ENCODE data around the gene KDM5B. TPM values are rescaled to one million over a fixed set of nuclear protein-coding genes. Genes with fewer than 3 reads are reported as not detected.

KDM5B gene
- total RNA-seq, 2 experiments from 2014 or later, result 74.7 to 84.7 TPM

DNA sequence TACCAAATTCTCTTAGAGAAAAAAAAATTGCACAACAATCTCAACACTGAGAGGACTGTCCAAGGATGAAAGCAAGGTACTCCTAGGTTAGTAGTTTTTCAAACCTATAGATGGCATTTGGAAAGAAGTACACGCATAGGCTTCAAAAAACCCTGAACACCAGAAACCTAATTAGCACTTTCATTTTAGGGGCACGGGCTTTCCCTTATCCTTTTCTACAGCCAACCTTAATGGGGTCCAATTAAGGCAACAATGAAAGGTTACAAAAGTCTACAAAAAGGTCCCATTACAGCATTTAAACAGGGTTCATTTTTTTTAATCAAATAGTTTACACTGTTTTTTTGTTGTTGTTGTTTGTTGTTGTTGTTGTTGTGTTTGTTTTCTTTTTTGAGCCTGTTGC lies 6.2 kb downstream of the KDM5B start:
- CTCF ChIA-PET, result no interaction called here
- DNase-seq, result no peak
- intact Hi-C loops (cut with DNase I, micrococcal nuclease), result loop anchor here in 1 of 2 experiments (10.0 kb wide), 1 partner anchor 1053 kb away; no protein-coding TSS in a partner anchor
- H3K27ac ChIP-seq (ENCODE audit: low read depth in 1 of 2, low read length in 2 of 2), result no peak overlapping the region
- H3K9me3 Mint-ChIP-seq, result no peaks in the 10 kb centered on the region
- ATAC-seq (ENCODE audit: poor library complexity), result no peak
- TF ChIP-seq, protein P1, sequence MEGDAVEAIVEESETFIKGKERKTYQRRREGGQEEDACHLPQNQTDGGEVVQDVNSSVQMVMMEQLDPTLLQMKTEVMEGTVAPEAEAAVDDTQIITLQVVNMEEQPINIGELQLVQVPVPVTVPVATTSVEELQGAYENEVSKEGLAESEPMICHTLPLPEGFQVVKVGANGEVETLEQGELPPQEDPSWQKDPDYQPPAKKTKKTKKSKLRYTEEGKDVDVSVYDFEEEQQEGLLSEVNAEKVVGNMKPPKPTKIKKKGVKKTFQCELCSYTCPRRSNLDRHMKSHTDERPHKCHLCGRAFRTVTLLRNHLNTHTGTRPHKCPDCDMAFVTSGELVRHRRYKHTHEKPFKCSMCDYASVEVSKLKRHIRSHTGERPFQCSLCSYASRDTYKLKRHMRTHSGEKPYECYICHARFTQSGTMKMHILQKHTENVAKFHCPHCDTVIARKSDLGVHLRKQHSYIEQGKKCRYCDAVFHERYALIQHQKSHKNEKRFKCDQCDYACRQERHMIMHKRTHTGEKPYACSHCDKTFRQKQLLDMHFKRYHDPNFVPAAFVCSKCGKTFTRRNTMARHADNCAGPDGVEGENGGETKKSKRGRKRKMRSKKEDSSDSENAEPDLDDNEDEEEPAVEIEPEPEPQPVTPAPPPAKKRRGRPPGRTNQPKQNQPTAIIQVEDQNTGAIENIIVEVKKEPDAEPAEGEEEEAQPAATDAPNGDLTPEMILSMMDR (IDR thresholded peaks at IDR 0.05), result no peak
- no peaks in the 10 kb centered on the region for H3K27me3 ChIP-seq (ENCODE audit: control insufficient read depth in 1 of 2, insufficient read depth in 2 of 2, low read length in 2 of 2)
- H3K4me1 ChIP-seq (ENCODE audit: insufficient read depth, low read length), result peaks cover 26% of the 10 kb centered on the region
- no peaks in the 10 kb centered on the region for H3K36me3 ChIP-seq (ENCODE audit: insufficient read depth, low read length)
- no peaks in the 10 kb centered on the region for H3K9me3 ChIP-seq (ENCODE audit: control insufficient read depth in 1 of 2, insufficient read depth in 1 of 2, low read length in 2 of 2)
- H3K4me1 Mint-ChIP-seq (ENCODE audit: low read depth), result peaks cover 65% of the 10 kb centered on the region
- POLR2A ChIA-PET, result no interaction called here
- no peak overlapping the region for H3K4me3 Mint-ChIP-seq
- no peak overlapping the region for H3K27ac Mint-ChIP-seq
- peaks cover 5% of the 10 kb centered on the region for H3K36me3 Mint-ChIP-seq (ENCODE audit: low read depth)
- no peaks in the 10 kb centered on the region for H3K27me3 Mint-ChIP-seq
- no peak overlapping the region for H3K4me3 ChIP-seq (ENCODE audit: low read length)

DNA sequence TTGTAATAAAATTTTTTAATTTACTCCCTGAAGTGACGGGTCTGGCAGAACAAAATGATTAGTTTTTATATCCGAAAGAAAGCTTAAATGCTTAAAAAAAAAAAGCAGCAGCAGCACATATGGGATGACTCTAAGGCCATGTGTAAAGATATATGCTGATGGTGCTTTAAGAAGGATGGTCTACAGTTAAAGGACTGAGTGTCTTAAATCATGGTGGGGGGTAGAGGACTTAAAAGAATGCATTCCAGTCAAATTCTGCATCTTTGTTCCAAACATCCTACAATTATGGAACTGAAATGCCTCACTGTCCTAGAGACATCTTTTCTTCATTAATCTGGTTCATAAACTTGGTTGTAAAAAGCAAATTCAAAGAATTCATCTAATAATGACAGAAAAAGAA lies 7.0 kb downstream of the KDM5B start:
- Mint-ChIP-seq H3K27ac (no peak overlapping the region), H3K4me3 (no peak overlapping the region), H3K9me3 (no peaks in the 10 kb centered on the region), H3K36me3 (ENCODE audit: low read depth) (peaks cover under 1% of the 10 kb centered on the region), H3K4me1 (ENCODE audit: low read depth) (peaks cover 61% of the 10 kb centered on the region), H3K27me3 (no peaks in the 10 kb centered on the region)
- intact Hi-C loops (cut with DNase I, micrococcal nuclease), result loop anchor here in 1 of 2 experiments (10.0 kb wide), 1 partner anchor 1054 kb away; no protein-coding TSS in a partner anchor
- H3K9me3 ChIP-seq (ENCODE audit: control insufficient read depth in 1 of 2, insufficient read depth in 1 of 2, low read length in 2 of 2), result no peaks in the 10 kb centered on the region
- ChIA-PET POLR2A (no interaction called here), CTCF (interaction anchor here (1.5 kb wide), 1 partner anchor 19 kb away, joined by 3 read pairs; no protein-coding TSS in a partner anchor)
- TF ChIP-seq, protein P1 (IDR thresholded peaks at IDR 0.05), result no peak
- DNase-seq (no peak), ATAC-seq (ENCODE audit: poor library complexity) (no peak)
- no peak overlapping the region for H3K27ac ChIP-seq (ENCODE audit: low read depth in 1 of 2, low read length in 2 of 2)
- peaks cover 20% of the 10 kb centered on the region for H3K4me1 ChIP-seq (ENCODE audit: insufficient read depth, low read length)
- no peak overlapping the region for H3K4me3 ChIP-seq (ENCODE audit: low read length)
- no peaks in the 10 kb centered on the region for H3K27me3 ChIP-seq (ENCODE audit: control insufficient read depth in 1 of 2, insufficient read depth in 2 of 2, low read length in 2 of 2)
- no peaks in the 10 kb centered on the region for H3K36me3 ChIP-seq (ENCODE audit: insufficient read depth, low read length)

DNA sequence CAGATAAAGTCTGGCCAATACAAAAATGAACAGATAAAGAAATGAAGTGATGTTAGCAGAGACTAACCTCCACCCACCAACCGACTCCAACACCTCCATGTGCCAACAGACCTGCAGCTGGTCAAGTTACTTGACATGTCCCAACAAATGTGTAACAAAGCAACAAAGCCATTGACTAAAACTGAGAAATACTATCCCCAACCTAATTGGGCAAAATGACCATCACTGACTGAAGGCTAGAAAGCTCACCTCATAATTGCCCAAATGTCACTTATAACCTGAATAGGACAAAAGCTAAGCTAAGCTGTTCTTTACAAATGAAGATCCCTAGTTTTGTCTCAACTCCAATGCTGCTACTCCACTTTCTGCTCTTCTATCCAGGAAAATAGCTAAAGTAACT lies 7.5 kb downstream of the KDM5B start:
- no peak for ATAC-seq (ENCODE audit: poor library complexity)

More for the DNA sequence above, 7.5 kb downstream of the KDM5B start:
- no peaks in the 10 kb centered on the region for H3K36me3 Mint-ChIP-seq (ENCODE audit: low read depth)
- no peak for DNase-seq
- CTCF ChIA-PET, result interaction anchor here (1.5 kb wide), 1 partner anchor 19 kb away, joined by 3 read pairs; no protein-coding TSS in a partner anchor
- POLR2A ChIA-PET, result no interaction called here
- no peaks in the 10 kb centered on the region for H3K36me3 ChIP-seq (ENCODE audit: insufficient read depth, low read length)
- intact Hi-C loops (cut with DNase I, micrococcal nuclease), result loop anchor here in 1 of 2 experiments (10.0 kb wide), 1 partner anchor 1054 kb away; no protein-coding TSS in a partner anchor
- no peak overlapping the region for H3K27ac Mint-ChIP-seq
- H3K4me1 ChIP-seq (ENCODE audit: insufficient read depth, low read length), result peaks cover 18% of the 10 kb centered on the region
- no peak overlapping the region for H3K4me3 Mint-ChIP-seq
- H3K27me3 ChIP-seq (ENCODE audit: control insufficient read depth in 1 of 2, insufficient read depth in 2 of 2, low read length in 2 of 2), result no peaks in the 10 kb centered on the region
- H3K9me3 ChIP-seq (ENCODE audit: control insufficient read depth in 1 of 2, insufficient read depth in 1 of 2, low read length in 2 of 2), result no peaks in the 10 kb centered on the region
- no peak overlapping the region for H3K4me3 ChIP-seq (ENCODE audit: low read length)
- H3K27ac ChIP-seq (ENCODE audit: low read depth in 1 of 2, low read length in 2 of 2), result no peak overlapping the region
- TF ChIP-seq, protein P1 (IDR thresholded peaks at IDR 0.05), result no peak
- peaks cover 59% of the 10 kb centered on the region for H3K4me1 Mint-ChIP-seq (ENCODE audit: low read depth)
- H3K27me3 Mint-ChIP-seq, result no peaks in the 10 kb centered on the region
- H3K9me3 Mint-ChIP-seq, result no peaks in the 10 kb centered on the region

Measured in CD4-positive, alpha-beta T cell (primary cell).